K562 (cell line): Measurements from ENCODE around the gene SH2D4B. TPM values are rescaled to one million over a fixed set of nuclear protein-coding genes. Genes with fewer than 3 reads are reported as not detected.

Experiments used
- ATF6 ChIP-seq: sonication (generic); formaldehyde crosslinking; IDR thresholded peaks from 2 replicates; pipeline ENCODE4 v1.4.0; 2020; ENCODE audit warnings: mild to moderate bottlenecking, missing genetic modification reagents
- CHD1 ChIP-seq: fragments of 200-600 bp; sonication (generic); IDR thresholded peaks from one replicate; pipeline ENCODE4 v1.6.1; 2012; ENCODE audit warnings: mild to moderate bottlenecking, moderate library complexity, low read length, inconsistent platforms
- ETV1 ChIP-seq: fragments of 450-650 bp; conservative IDR thresholded peaks from 2 replicates; pipeline ENCODE4 v1.6.1; 2016; ENCODE audit warnings: missing genetic modification characterization, control low read depth, low read depth, missing compliant biosample characterization
- FOXA1 ChIP-seq: fragments of 450-650 bp; IDR thresholded peaks from 2 replicates; pipeline ENCODE4 v1.6.1; 2016; ENCODE audit warnings: mild to moderate bottlenecking, borderline replicate concordance
- GTF2F1 ChIP-seq: IDR thresholded peaks from 2 replicates; pipeline ENCODE4 v1.6.1; 2011; ENCODE audit warnings: low read depth, low read length, improper control_type of control experiment
- JUNB ChIP-seq: fragments of 450-650 bp; formaldehyde crosslinking; conservative IDR thresholded peaks from 2 replicates; pipeline ENCODE4 v1.4.0; 2020; ENCODE audit warnings: mild to moderate bottlenecking
- NCOR1 ChIP-seq: fragments of 450-650 bp; IDR thresholded peaks from 2 replicates; pipeline ENCODE4 v1.6.1; 2016; ENCODE audit warnings: mild to moderate bottlenecking, moderate library complexity
- PYGO2 ChIP-seq: fragments of 450-650 bp; IDR thresholded peaks from 2 replicates; pipeline ENCODE4 v1.6.1; 2016; ENCODE audit warnings: mild to moderate bottlenecking, missing genetic modification characterization, moderate library complexity, missing compliant biosample characterization
- RAD51 ChIP-seq: fragments of 450-650 bp; IDR thresholded peaks from 2 replicates; pipeline ENCODE4 v1.7.1; 2016; ENCODE audit warnings: low read depth, mild to moderate bottlenecking, borderline replicate concordance
- RCOR1 ChIP-seq, 2 experiments: IDR thresholded peaks; 2 replicates each; pipeline ENCODE4 v1.6.1; 2012; ENCODE audit warnings: low read depth in 2 of 2, low read length in 2 of 2, borderline replicate concordance in 1 of 2, improper control_type of control experiment in 1 of 2
- SAFB ChIP-seq: fragments of 200-400 bp; formaldehyde crosslinking; IDR thresholded peaks from 2 replicates; pipeline ENCODE4 v1.6.1; 2017; ENCODE audit warnings: low read depth, low read length, borderline replicate concordance
- SMAD1 ChIP-seq: fragments of 150-350 bp; IDR thresholded peaks from 2 replicates; pipeline ENCODE4 v1.6.1; 2014; ENCODE audit warnings: low read length, low read depth; ENCODE audit not compliant: partially characterized antibody
- SREBF2 ChIP-seq: sonication (generic); formaldehyde crosslinking; IDR thresholded peaks from 2 replicates; pipeline ENCODE4 v1.4.0; 2020; ENCODE audit warnings: mild to moderate bottlenecking, missing genetic modification reagents
- TBP ChIP-seq: optimal IDR thresholded peaks from 2 replicates; pipeline ENCODE3; 2011; ENCODE audit warnings: low read depth, low read length, improper control_type of control experiment
- ZBTB34 ChIP-seq: fragments of 250-450 bp; sonication (Bioruptor Pico); IDR thresholded peaks from 2 replicates; pipeline ENCODE4 v1.8.0; 2021; ENCODE audit warnings: mild to moderate bottlenecking, moderate library complexity
- ZNF140 ChIP-seq: fragments of 250-450 bp; sonication (Bioruptor Pico); IDR thresholded peaks from 2 replicates; pipeline ENCODE4 v1.8.0; 2021; ENCODE audit warnings: moderate library complexity, mild to moderate bottlenecking, inconsistent platforms
- ZNF282 ChIP-seq: sonication (generic); formaldehyde crosslinking; IDR thresholded peaks from 2 replicates; pipeline ENCODE4 v1.8.1; 2023; ENCODE audit warnings: missing genetic modification reagents
- ZNF3 ChIP-seq: fragments of 250-450 bp; sonication (Bioruptor Pico); IDR thresholded peaks from 2 replicates; pipeline ENCODE4 v1.5.0; 2021; ENCODE audit warnings: mild to moderate bottlenecking, moderate library complexity
- polyA plus RNA-seq, 8 experiments: library from polyadenylated mRNA; depleted of rRNA in 4 of 8; stranded (reverse) in 5 of 8; unstranded in 3 of 8; fragments of >200 nt; fragmentation: Nextera tagmentation in 2 of 8; fragmentation: Illumina TruSeq in 1 of 8; extraction: Ambion mirVana in 2 of 8; extraction: Trizol in 1 of 8; gene quantifications; 2 replicates each; pipeline versions ENCODE4 v1.2.1 to v1.2.3, GENCODE V29; 2011 to 2014; ENCODE audit warnings: inconsistent platforms in 1 of 8, missing spikeins in 1 of 8
- total RNA-seq, 7 experiments: library from RNA; depleted of rRNA in 6 of 7; stranded (reverse); fragments of >200 nt in 6 of 7; fragmentation: Illumina TruSeq in 2 of 7; extraction: Trizol in 2 of 7; gene quantifications; 2 replicates each; pipeline versions ENCODE4 v1.2.1 to v1.2.3, GENCODE V29; 2011 to 2021; ENCODE audit warnings: low replicate concordance in 1 of 7
- TF ChIP-seq, protein P1 (sequence below): fragments of 450-650 bp; IDR thresholded peaks from 2 replicates; pipeline ENCODE4 v1.6.1; 2016; ENCODE audit warnings: borderline replicate concordance
- TF ChIP-seq, protein P2 (sequence below): sonication (generic); formaldehyde crosslinking; IDR thresholded peaks from 2 replicates; pipeline ENCODE4 v1.8.1; 2023; ENCODE audit warnings: mild to moderate bottlenecking, missing genetic modification reagents

SH2D4B gene
- total and polyA plus RNA-seq, 9 of the 15 experiments (the other 6 are each of a cell fraction or from before 2014, with no cell fraction given), result 0.03 to 0.14 (median 0.04) TPM; not detected in 4

GRCh38 chr10:80535671-80536360, 1.9 kb upstream of the SH2D4B start (continued):
- TF ChIP-seq, protein P1, sequence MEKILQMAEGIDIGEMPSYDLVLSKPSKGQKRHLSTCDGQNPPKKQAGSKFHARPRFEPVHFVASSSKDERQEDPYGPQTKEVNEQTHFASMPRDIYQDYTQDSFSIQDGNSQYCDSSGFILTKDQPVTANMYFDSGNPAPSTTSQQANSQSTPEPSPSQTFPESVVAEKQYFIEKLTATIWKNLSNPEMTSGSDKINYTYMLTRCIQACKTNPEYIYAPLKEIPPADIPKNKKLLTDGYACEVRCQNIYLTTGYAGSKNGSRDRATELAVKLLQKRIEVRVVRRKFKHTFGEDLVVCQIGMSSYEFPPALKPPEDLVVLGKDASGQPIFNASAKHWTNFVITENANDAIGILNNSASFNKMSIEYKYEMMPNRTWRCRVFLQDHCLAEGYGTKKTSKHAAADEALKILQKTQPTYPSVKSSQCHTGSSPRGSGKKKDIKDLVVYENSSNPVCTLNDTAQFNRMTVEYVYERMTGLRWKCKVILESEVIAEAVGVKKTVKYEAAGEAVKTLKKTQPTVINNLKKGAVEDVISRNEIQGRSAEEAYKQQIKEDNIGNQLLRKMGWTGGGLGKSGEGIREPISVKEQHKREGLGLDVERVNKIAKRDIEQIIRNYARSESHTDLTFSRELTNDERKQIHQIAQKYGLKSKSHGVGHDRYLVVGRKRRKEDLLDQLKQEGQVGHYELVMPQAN, result no peak
- TF ChIP-seq SAFB (no peak), GTF2F1 (no peak), TBP (no peak), ETV1 (peak; percentile 37; the same call in 1 of the 2 replicates), RAD51 (no peak), ATF6 (CRISPR knock-in tag) (peak; percentile 50; the same call in 1 of the 2 replicates), JUNB (no peak), SMAD1 (no peak), SREBF2 (0 out of 2 replicates have a peak, but pooled peaks have one; percentile 85), ZNF3 (CRISPR knock-in tag) (no peak), RCOR1 (IDR thresholded peaks at IDR 0.05; ENCODE audit: borderline replicate concordance in 1 of 2, low read depth in 2 of 2, low read length in 2 of 2) (peak in 1 of 2 experiments; percentile 39; a peak in 1 of 4 replicates), ZNF282 (no peak), ZNF140 (CRISPR knock-in tag) (no peak), CHD1 (no peak), FOXA1 (no peak), ZBTB34 (CRISPR knock-in tag) (no peak), PYGO2 (tag) (no peak), NCOR1 (no peak)
- TF ChIP-seq, protein P2, sequence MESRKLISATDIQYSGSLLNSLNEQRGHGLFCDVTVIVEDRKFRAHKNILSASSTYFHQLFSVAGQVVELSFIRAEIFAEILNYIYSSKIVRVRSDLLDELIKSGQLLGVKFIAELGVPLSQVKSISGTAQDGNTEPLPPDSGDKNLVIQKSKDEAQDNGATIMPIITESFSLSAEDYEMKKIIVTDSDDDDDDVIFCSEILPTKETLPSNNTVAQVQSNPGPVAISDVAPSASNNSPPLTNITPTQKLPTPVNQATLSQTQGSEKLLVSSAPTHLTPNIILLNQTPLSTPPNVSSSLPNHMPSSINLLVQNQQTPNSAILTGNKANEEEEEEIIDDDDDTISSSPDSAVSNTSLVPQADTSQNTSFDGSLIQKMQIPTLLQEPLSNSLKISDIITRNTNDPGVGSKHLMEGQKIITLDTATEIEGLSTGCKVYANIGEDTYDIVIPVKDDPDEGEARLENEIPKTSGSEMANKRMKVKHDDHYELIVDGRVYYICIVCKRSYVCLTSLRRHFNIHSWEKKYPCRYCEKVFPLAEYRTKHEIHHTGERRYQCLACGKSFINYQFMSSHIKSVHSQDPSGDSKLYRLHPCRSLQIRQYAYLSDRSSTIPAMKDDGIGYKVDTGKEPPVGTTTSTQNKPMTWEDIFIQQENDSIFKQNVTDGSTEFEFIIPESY (CRISPR knock-in tag), result peak; percentile 83
